Measurements from ENCODE around the gene COMTD1.
A peak's percentile ranks its signal among the peaks of the same experiment; 100 is the strongest.

DNA sequence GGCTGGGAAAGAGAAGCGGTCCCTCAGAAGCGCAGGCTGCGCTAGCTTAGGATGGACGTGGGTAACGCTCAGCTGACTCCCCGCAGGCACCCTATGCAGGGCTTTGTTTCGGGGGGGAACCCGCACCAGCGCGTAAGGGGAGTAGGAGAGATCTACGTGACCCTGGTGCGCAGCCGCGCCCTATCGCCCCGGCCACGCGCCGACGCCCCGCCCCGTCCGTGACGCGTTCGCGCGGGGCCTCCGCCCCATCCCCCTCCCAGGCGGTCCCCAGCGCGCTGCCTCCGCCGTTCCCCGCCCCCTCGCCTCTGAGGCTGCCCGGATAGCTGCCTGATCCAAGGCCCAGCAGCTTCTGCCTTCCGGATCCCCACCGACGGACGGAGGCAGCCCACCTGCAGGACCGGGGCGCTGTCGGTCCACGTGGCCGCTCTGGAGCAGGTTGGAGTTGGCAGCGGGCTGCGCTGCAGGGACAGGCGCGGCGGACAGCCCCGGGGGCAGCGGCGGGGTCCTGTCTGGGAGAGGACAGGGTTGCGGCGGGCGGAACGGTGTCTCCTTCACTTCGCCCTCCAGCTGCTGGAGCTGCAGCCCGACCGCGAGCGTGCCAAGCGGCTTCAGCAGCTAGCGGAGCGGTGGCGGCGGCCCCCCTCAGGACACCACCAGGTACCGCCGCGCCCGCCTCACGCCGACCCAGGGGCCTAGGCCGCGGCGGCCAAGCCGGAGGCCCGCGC is 25.3 kb downstream of the COMTD1 start, which contains the start of gene VDAC2:
- TF ChIP-seq STAT1 (conservative IDR thresholded peaks at IDR 0.05) (peak; percentile 100; the same call in 1 of the 2 replicates), ZNF384 (IDR thresholded peaks at IDR 0.05; ENCODE audit: borderline replicate concordance, low read depth, low read length) (no peak), JUNB (IDR thresholded peaks at IDR 0.05) (no peak)

All from GM12878 (cell line).